ENCODE measurements around the gene CHD2.

Gene CHD2

DNA sequence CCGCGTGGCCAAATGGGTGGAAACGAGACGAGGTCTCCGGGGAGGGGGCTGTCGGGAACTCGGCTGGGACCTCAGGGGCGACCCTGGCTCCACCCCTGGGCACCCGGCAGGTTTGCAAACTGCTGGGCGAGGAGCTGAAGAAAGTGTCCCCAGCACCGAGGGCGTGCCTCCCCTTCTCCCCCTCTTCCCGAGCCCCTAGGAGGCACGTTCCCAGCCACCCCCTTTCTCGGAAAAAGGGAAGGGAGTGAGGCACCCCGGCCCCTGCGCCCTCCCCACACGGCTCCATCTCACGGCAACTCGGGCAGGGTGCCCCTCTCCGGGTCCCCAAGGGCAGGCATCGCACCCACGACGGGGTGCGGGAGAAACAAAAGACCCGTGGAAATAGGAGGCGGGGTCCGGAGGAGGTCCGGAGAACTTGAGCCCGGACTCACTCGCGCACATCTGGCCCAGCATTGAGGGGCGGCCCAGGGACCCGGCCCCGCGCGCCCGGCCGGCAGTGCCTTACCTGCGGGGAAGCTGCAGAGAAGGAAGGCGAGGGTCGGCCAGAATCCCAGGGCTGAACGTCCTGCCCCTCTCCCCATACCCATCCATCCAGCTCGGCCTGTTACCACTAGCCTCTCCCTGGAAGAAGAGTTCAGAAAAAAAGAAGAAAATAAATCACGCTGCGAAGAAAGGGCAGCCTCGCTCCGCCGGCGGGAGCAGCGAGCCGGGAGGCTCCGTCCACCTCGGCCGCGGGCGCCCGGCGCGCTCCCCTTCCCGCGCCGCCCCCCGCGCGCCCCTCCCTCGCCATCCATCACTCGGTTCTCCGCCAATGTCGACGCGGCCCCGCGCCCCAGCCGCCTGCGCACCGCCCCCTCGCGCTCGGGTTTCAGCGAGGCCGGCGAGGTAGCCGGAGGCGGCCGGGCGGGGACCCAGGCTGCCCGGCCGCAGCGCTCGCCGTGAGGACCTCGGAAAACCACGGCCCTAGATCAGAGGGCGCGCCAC, 172.6 kb downstream of the CHD2 start:
- no peak for DNase-seq

GRCh38 chr15:93073465-93073952, 173.4 kb downstream of the CHD2 start:
- no peak for DNase-seq

- DNase-seq: no peak
These were observed 174.5 kb downstream of the CHD2 start for GRCh38 chr15:93074599-93074998.

DNA sequence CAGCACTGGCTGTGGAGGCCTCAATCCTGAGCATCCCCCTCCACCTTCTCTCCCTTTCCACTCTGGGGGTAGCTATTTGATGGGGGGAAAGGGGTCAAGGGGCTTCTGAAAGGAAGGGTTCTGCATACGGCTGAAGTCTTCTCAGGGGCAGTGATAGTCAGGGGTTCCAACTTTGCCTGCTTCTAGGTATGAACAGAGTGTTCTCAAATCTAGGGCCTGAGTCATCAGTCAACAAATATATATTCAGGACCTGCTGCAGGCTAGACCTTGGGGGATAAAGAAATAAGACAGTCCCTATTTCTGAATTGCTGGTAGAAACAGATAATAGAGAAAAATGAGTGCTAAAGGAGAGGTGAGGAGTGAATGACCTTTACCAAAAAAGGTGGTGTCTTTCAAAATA, 176.1 kb downstream of the CHD2 start:
- DNase-seq: no peak

DNA sequence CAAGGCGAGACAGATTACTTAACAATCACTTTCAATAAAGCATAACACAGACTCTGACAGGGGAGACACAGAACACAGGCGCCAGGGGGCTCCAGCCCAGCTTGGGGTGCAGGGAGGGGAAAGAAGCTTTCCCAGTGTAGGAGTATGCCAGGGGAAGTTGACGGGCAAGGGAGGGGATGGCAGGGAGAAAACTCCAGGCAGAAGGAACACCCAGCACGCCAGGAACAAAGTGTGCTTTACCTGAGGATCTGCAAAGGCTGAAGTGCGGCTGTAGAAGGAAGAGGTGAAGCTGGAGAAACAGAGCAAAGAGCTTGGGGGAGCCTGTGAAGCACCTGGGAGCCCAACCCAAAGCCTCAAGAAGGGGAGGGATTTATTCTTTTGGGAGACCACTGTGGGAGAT, 176.8 kb downstream of the CHD2 start:
- DNase-seq: no peak
